ENCODE measurements around the gene WDR70. TPM values are rescaled to one million over a fixed set of nuclear protein-coding genes. Genes with fewer than 3 reads are reported as not detected.

The WDR70 gene
- polyA plus RNA-seq, 1 of the 3 experiments (the other 2 are of a cell fraction) = 14.2 TPM

DNA sequence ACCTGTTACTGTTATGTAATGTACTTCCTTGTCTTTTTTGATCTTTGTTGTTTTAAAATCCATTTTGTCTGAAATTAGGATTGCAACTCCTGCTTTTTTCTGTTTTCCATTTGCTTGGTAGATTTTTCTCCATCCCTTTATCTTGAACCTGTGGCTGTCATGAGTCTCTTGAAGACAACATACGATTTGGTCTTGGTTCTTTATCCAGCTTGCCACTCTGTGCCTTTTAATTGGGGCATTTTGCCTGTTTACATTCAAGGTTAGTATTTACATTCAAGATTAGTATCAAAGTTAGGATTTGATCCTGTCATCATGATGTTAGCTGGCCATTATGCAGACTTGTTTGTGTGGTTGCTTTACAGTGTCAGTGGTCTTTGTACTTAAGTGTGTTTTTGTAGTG is 304.0 kb downstream of the WDR70 start:
- Histone ChIP-seq H3F3A (replicated peaks; ENCODE audit: insufficient read depth) (no peaks in the 10 kb centered on the region), H3K9ac (no peak overlapping the region), H3K9me2 (no peaks in the 10 kb centered on the region), H3K27ac (ENCODE audit: low read depth in 2 of 2, low read length in 1 of 2) (no peak overlapping the region), H2AFZ (ENCODE audit: low read depth) (no peak overlapping the region), H3K79me2 (ENCODE audit: insufficient read depth) (no peaks in the 10 kb centered on the region), H3K36me3 (replicated peaks in 1 of 2; ENCODE audit: control insufficient read depth in 1 of 2, insufficient read depth in 2 of 2, low read length in 1 of 2) (peaks cover 0 to 8% of the 10 kb centered on the region in 2 experiments), H3K4me3 (ENCODE audit: low read depth in 2 of 2, low read length in 1 of 2) (no peak overlapping the region), H4K20me1 (ENCODE audit: insufficient read depth) (no peaks in the 10 kb centered on the region), H3K9me3 (0 out of 2 replicates have a peak, but pooled peaks cover 4% of the 10 kb centered on the region), H3K4me1 (ENCODE audit: control insufficient read depth in 1 of 2, insufficient read depth in 2 of 2, low read depth in 1 of 2, low read length in 1 of 2) (no peaks in the 10 kb centered on the region), H3K27me3 (ENCODE audit: insufficient read depth) (no peaks in the 10 kb centered on the region), H3K4me2 (no peak overlapping the region)
- TF ChIP-seq IRF3 (IDR thresholded peaks at IDR 0.05; ENCODE audit: low read depth, low read length) = no peak
- TF ChIP-seq, protein P1, sequence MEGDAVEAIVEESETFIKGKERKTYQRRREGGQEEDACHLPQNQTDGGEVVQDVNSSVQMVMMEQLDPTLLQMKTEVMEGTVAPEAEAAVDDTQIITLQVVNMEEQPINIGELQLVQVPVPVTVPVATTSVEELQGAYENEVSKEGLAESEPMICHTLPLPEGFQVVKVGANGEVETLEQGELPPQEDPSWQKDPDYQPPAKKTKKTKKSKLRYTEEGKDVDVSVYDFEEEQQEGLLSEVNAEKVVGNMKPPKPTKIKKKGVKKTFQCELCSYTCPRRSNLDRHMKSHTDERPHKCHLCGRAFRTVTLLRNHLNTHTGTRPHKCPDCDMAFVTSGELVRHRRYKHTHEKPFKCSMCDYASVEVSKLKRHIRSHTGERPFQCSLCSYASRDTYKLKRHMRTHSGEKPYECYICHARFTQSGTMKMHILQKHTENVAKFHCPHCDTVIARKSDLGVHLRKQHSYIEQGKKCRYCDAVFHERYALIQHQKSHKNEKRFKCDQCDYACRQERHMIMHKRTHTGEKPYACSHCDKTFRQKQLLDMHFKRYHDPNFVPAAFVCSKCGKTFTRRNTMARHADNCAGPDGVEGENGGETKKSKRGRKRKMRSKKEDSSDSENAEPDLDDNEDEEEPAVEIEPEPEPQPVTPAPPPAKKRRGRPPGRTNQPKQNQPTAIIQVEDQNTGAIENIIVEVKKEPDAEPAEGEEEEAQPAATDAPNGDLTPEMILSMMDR (IDR thresholded peaks at IDR 0.05) = no peak
- TF ChIP-seq RXRA (IDR thresholded peaks at IDR 0.05; ENCODE audit: borderline replicate concordance, low read depth) = no peak
- no peak for TF ChIP-seq NRF1 (IDR thresholded peaks at IDR 0.05; ENCODE audit: low read depth, low read length)
- TF ChIP-seq NFIC (IDR thresholded peaks at IDR 0.05; ENCODE audit: borderline replicate concordance) = no peak
- no peak for TF ChIP-seq RFX5 (IDR thresholded peaks at IDR 0.05; ENCODE audit: low read length)
- TF ChIP-seq, protein P2, sequence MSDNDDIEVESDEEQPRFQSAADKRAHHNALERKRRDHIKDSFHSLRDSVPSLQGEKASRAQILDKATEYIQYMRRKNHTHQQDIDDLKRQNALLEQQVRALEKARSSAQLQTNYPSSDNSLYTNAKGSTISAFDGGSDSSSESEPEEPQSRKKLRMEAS (IDR thresholded peaks at IDR 0.05; ENCODE audit: low read depth) = no peak
- TF ChIP-seq MXI1 (IDR thresholded peaks at IDR 0.05; ENCODE audit: low read depth, low read length) = no peak
- TF ChIP-seq FOXM1 (IDR thresholded peaks at IDR 0.05; ENCODE audit: low read depth) = no peak
- no peak for TF ChIP-seq EZH2phosphoT487 (IDR thresholded peaks at IDR 0.05; ENCODE audit: borderline replicate concordance, low read depth)
- no peak for TF ChIP-seq TEAD4 (IDR thresholded peaks at IDR 0.05; ENCODE audit: borderline replicate concordance, insufficient read depth)
- no peak for TF ChIP-seq TCF12 (IDR thresholded peaks at IDR 0.05)
- no peak for TF ChIP-seq EP300 (IDR thresholded peaks at IDR 0.05; ENCODE audit: borderline replicate concordance in 1 of 2, low read depth in 1 of 2, low read length in 1 of 2)
- TF ChIP-seq, protein P3, sequence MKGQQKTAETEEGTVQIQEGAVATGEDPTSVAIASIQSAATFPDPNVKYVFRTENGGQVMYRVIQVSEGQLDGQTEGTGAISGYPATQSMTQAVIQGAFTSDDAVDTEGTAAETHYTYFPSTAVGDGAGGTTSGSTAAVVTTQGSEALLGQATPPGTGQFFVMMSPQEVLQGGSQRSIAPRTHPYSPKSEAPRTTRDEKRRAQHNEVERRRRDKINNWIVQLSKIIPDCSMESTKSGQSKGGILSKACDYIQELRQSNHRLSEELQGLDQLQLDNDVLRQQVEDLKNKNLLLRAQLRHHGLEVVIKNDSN (IDR thresholded peaks at IDR 0.05; ENCODE audit: borderline replicate concordance, low read depth) = no peak
- TF ChIP-seq GATA2 (CRISPR knock-in tag; IDR thresholded peaks at IDR 0.05) = no peak
- WGBS (ENCODE audit: low lambda C conversion rate) = 87% methylated on average over 1 of the region's 1 CpG
- no peak for DNase-seq
- POLR2A ChIA-PET = no interaction called here
- CTCF ChIA-PET = no interaction called here
